Hypothalamus (tissue), 51 donors: ENCODE measurements around the gene CNIH2.

Experiments
- DNase-seq, 51 donors: peaks; one replicate each; lab custom pipeline; 2025; lab: John Stamatoyannopoulos, UW

CNIH2 gene

GRCh38 chr11:66258473-66258893 is 19.5 kb upstream of the CNIH2 start:
- peak in 1 of 51 donors; percentile 60 for DNase-seq

GRCh38 chr11:66259225-66259624 is 18.8 kb upstream of the CNIH2 start:
- DNase-seq: no peak

- DNase-seq: no peak
Measured at GRCh38 chr11:66259956-66260355, 18.0 kb upstream of the CNIH2 start.

- no peak for DNase-seq
Measured at GRCh38 chr11:66261578-66261977, 16.4 kb upstream of the CNIH2 start.

- no peak for DNase-seq
Measured at GRCh38 chr11:66262191-66262590, 15.8 kb upstream of the CNIH2 start.

GRCh38 chr11:66262696-66263095 is 15.3 kb upstream of the CNIH2 start:
- DNase-seq: no peak

GRCh38 chr11:66263231-66263630 is 14.7 kb upstream of the CNIH2 start:
- DNase-seq: no peak

- DNase-seq: no peak
Measured at GRCh38 chr11:66263785-66264184, 14.2 kb upstream of the CNIH2 start.

GRCh38 chr11:66264383-66264782 is 13.6 kb upstream of the CNIH2 start:
- DNase-seq: no peak

- no peak for DNase-seq
Measured at GRCh38 chr11:66264914-66265313, 13.1 kb upstream of the CNIH2 start.

- no peak for DNase-seq
Measured at GRCh38 chr11:66265531-66266377, 12.2 kb upstream of the CNIH2 start.

- no peak for DNase-seq
Measured at GRCh38 chr11:66266378-66267038, 11.5 kb upstream of the CNIH2 start.

GRCh38 chr11:66267039-66267378 is 11.0 kb upstream of the CNIH2 start:
- DNase-seq: no peak

GRCh38 chr11:66267379-66268243 is 10.4 kb upstream of the CNIH2 start:
- peak; percentile 64 to 95 (median 86) for DNase-seq

- peak; percentile 95 to 100 (median 99) for DNase-seq
Measured at GRCh38 chr11:66268244-66268951, 9.6 kb upstream of the CNIH2 start, which contains the start of gene RAB1B. RAB1B (plus strand) TSS chr11:66268639; CDS start chr11:66268680, 41 bp downstream.

GRCh38 chr11:66268952-66269905 is 8.7 kb upstream of the CNIH2 start:
- peak in 2 of 51 donors; percentile 56 to 77 for DNase-seq

- DNase-seq: no peak
Measured at GRCh38 chr11:66271816-66272215, 6.2 kb upstream of the CNIH2 start.

GRCh38 chr11:66272596-66272995 is 5.4 kb upstream of the CNIH2 start:
- DNase-seq: no peak

GRCh38 chr11:66274219-66274618 is 3.8 kb upstream of the CNIH2 start:
- DNase-seq: no peak
